OCI-LY7 (cell line): ENCODE measurements around the gene FAM9A. TPM values are rescaled to one million over a fixed set of nuclear protein-coding genes. Genes with fewer than 3 reads are reported as not detected.
"Not testable (repeated sequence)": the region's sequence is repeated elsewhere in the genome, so short reads cannot be mapped to it uniquely, and the experiment has no call there.

ENCODE experiments used
- BruUV-seq: library from RNA; stranded (reverse); fragments of 400-500 nt; replicated peaks from 2 replicates; lab custom pipeline; 2021; lab: Mats Ljungman, UMichigan
- CTCF ChIA-PET: fragments of 300-600 bp; sonication (Branson Sonifier 250); formaldehyde crosslinking; loops from one replicate; lab custom pipeline; 2022; ENCODE audit warnings: antibody characterized with exemption; ENCODE audit not compliant: unreplicated experiment; lab: Charles Lee
- POLR2A ChIA-PET: fragments of 300-600 bp; sonication (Branson Sonifier 250); formaldehyde crosslinking; loops from one replicate; lab custom pipeline; 2022; ENCODE audit warnings: antibody characterized with exemption; lab: Charles Lee
- DNase-seq: peaks from one replicate; pipeline ENCODE4 v3.0.0-alpha.2; 2015; ENCODE audit warnings: low spot score
- H2AFZ ChIP-seq: fragments of 200-600 bp; sonication (generic), shearing (Covaris generic); 2 replicates; pipeline ENCODE4 v1.6.1; 2014; ENCODE audit warnings: mild to moderate bottlenecking, antibody characterized with exemption, low read length, moderate library complexity
- H3K27ac ChIP-seq: fragments of 200-600 bp; sonication (generic); 2 replicates; pipeline ENCODE4 v1.5.1; 2014; ENCODE audit warnings: mixed run types, low read depth, mild to moderate bottlenecking, moderate library complexity, low read length, inconsistent platforms; ENCODE audit not compliant: poor library complexity, severe bottlenecking
- H3K36me3 ChIP-seq: fragments of 200-600 bp; sonication (generic); 2 replicates; pipeline ENCODE4 v1.6.1; 2014; ENCODE audit warnings: mild to moderate bottlenecking, antibody characterized with exemption, low read length, moderate library complexity, mixed read lengths; ENCODE audit not compliant: insufficient read depth
- H3K4me1 ChIP-seq: fragments of 200-600 bp; sonication (generic); 2 replicates; pipeline ENCODE4 v1.5.1; 2014; ENCODE audit warnings: mild to moderate bottlenecking, low read length; ENCODE audit not compliant: insufficient read depth, poor library complexity, severe bottlenecking
- H3K4me2 ChIP-seq: fragments of 200-600 bp; sonication (generic); 2 replicates; pipeline ENCODE4 v1.6.1; 2014; ENCODE audit warnings: mild to moderate bottlenecking, low read length
- H3K4me3 ChIP-seq: fragments of 200-600 bp; sonication (generic); 2 replicates; pipeline ENCODE4 v1.5.1; 2014; ENCODE audit warnings: mild to moderate bottlenecking, low read depth, low read length; ENCODE audit not compliant: poor library complexity, severe bottlenecking
- H3K79me2 ChIP-seq: fragments of 200-600 bp; sonication (generic); 2 replicates; pipeline ENCODE4 v1.6.1; 2016; ENCODE audit warnings: low read depth, mild to moderate bottlenecking, low read length, moderate library complexity, mixed read lengths; ENCODE audit not compliant: insufficient read depth
- H3K9me2 ChIP-seq: fragments of 200-600 bp; sonication (generic); 2 replicates; pipeline ENCODE4 v1.6.1; 2016; ENCODE audit warnings: mild to moderate bottlenecking, low read length, mixed read lengths; ENCODE audit not compliant: insufficient read depth
- H3K9me3 ChIP-seq: fragments of 200-600 bp; sonication (generic); 2 replicates; pipeline ENCODE4 v1.6.1; 2014; ENCODE audit warnings: mild to moderate bottlenecking, mixed run types, low read length, mixed read lengths
- H4K20me1 ChIP-seq: fragments of 200-600 bp; sonication (generic); 2 replicates; pipeline ENCODE4 v1.6.1; 2014; ENCODE audit warnings: mild to moderate bottlenecking, antibody characterized with exemption, low read length, moderate library complexity, mixed read lengths; ENCODE audit not compliant: insufficient read depth
- CTCF ChIP-seq: fragments of 200-600 bp; sonication (generic); conservative IDR thresholded peaks from 2 replicates; pipeline ENCODE4 v1.5.1; 2014; ENCODE audit warnings: mild to moderate bottlenecking, antibody characterized with exemption, low read length, moderate library complexity, mixed read lengths
- EZH2phosphoT487 ChIP-seq: fragments of 200-600 bp; sonication (generic); IDR thresholded peaks from 2 replicates; pipeline ENCODE4 v1.6.1; 2018; ENCODE audit warnings: low read depth, borderline replicate concordance, mild to moderate bottlenecking, mixed run types, antibody characterized with exemption, low read length, moderate library complexity, mixed read lengths
- intact Hi-C: fragments of 100-400 bp; cut with micrococcal nuclease; formaldehyde crosslinking; loops from one replicate; pipeline ENCODE4 v1.10.0; 2022; ENCODE audit not compliant: unreplicated experiment
- total RNA-seq, 2 experiments: library from RNA; depleted of rRNA in 1 of 2; stranded (reverse); fragments of >200 nt in 1 of 2; shearing (Covaris generic) in 1 of 2; gene quantifications; 2 replicates each; pipeline ENCODE4 v1.2.3, GENCODE V29; 2014 to 2022

Gene FAM9A
- total RNA-seq, 2 experiments from 2014 or later, result not detected

GRCh38 chrX:8805974-8806373, 4.8 kb upstream of the FAM9A start:
- no peaks in the 10 kb centered on the region for H3K79me2 ChIP-seq
- TF ChIP-seq CTCF (no peak), EZH2phosphoT487 (no peak)
- H3K4me1 ChIP-seq, result no peaks in the 10 kb centered on the region
- no peak overlapping the region for H2AFZ ChIP-seq
- DNase-seq, result no peak
- no peak overlapping the region for H3K4me3 ChIP-seq
- no peaks in the 10 kb centered on the region for H4K20me1 ChIP-seq
- H3K27ac ChIP-seq, result no peak overlapping the region
- CTCF ChIA-PET, result no interaction called here
- no peaks in the 10 kb centered on the region for H3K9me3 ChIP-seq
- intact Hi-C loops, result no loop called here
- H3K36me3 ChIP-seq, result no peaks in the 10 kb centered on the region
- no TSS peak for BruUV-seq
- no peaks in the 10 kb centered on the region for H3K9me2 ChIP-seq
- POLR2A ChIA-PET, result no interaction called here
- H3K4me2 ChIP-seq, result no peak overlapping the region

GRCh38 chrX:8805046-8805445, 3.9 kb upstream of the FAM9A start:
- H3K4me3 ChIP-seq, result no peak overlapping the region
- no peak for DNase-seq
- ChIA-PET POLR2A (no interaction called here), CTCF (no interaction called here)
- no peaks in the 10 kb centered on the region for H3K4me1 ChIP-seq
- H3K36me3 ChIP-seq, result no peaks in the 10 kb centered on the region
- intact Hi-C loops, result no loop called here
- H3K27ac ChIP-seq, result no peak overlapping the region
- H3K9me2 ChIP-seq, result no peaks in the 10 kb centered on the region
- H3K9me3 ChIP-seq, result no peaks in the 10 kb centered on the region
- no TSS peak for BruUV-seq
- H4K20me1 ChIP-seq, result no peaks in the 10 kb centered on the region
- H3K4me2 ChIP-seq, result no peak overlapping the region
- H3K79me2 ChIP-seq, result no peaks in the 10 kb centered on the region
- H2AFZ ChIP-seq, result no peak overlapping the region
- TF ChIP-seq EZH2phosphoT487 (no peak), CTCF (no peak)

- no peaks in the 10 kb centered on the region for H3K36me3 ChIP-seq
- no peak overlapping the region for H3K4me3 ChIP-seq
- H2AFZ ChIP-seq, result no peak overlapping the region
- BruUV-seq, result no TSS peak
- no peaks in the 10 kb centered on the region for H3K4me1 ChIP-seq
- CTCF ChIA-PET, result no interaction called here
- TF ChIP-seq EZH2phosphoT487, result no peak
- H3K9me2 ChIP-seq, result no peaks in the 10 kb centered on the region
- no peaks in the 10 kb centered on the region for H3K9me3 ChIP-seq
- no peak overlapping the region for H3K27ac ChIP-seq
- no peak for DNase-seq
- no peaks in the 10 kb centered on the region for H3K79me2 ChIP-seq
- POLR2A ChIA-PET, result no interaction called here
- H3K4me2 ChIP-seq, result no peak overlapping the region
- intact Hi-C loops, result no loop called here
- no peaks in the 10 kb centered on the region for H4K20me1 ChIP-seq
These were observed 2.1 kb upstream of the FAM9A start for GRCh38 chrX:8803326-8803725.

GRCh38 chrX:8800351-8800750, 832 bp downstream of the FAM9A start:
- H3K9me2 ChIP-seq, intact Hi-C loops, H3K4me1 ChIP-seq, H3K4me2 ChIP-seq, H3K9me3 ChIP-seq, H2AFZ ChIP-seq, H3K79me2 ChIP-seq, CTCF ChIA-PET, H3K27ac ChIP-seq, H3K36me3 ChIP-seq, BruUV-seq, H4K20me1 ChIP-seq, H3K4me3 ChIP-seq, DNase-seq, POLR2A ChIA-PET: not testable (repeated sequence)

- DNase-seq, H2AFZ ChIP-seq, H3K4me3 ChIP-seq, intact Hi-C loops, POLR2A ChIA-PET, H3K9me2 ChIP-seq, BruUV-seq, H4K20me1 ChIP-seq, H3K79me2 ChIP-seq, CTCF ChIA-PET, H3K9me3 ChIP-seq, H3K4me1 ChIP-seq, H3K4me2 ChIP-seq, H3K27ac ChIP-seq, H3K36me3 ChIP-seq: not testable (repeated sequence)
These were observed 1.9 kb downstream of the FAM9A start for GRCh38 chrX:8799281-8799680.
